NCI-H748 treated with DMSO at 0.1 percent for 48 hours (cell line): ENCODE data around the gene GSC2.

Experiments
- DNase-seq: peaks from one replicate; lab custom pipeline; 2025; lab: John Stamatoyannopoulos, UW

GSC2 gene, protein sequence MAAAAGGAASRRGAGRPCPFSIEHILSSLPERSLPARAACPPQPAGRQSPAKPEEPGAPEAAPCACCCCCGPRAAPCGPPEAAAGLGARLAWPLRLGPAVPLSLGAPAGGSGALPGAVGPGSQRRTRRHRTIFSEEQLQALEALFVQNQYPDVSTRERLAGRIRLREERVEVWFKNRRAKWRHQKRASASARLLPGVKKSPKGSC

GRCh38 chr22:19149991-19150390, at the start of gene GSC2:
GSC2 (minus strand) TSS chr22:19150292; CDS start chr22:19150283, 9 bp downstream.
- DNase-seq, result no peak

GRCh38 chr22:19199479-19199878, 49.4 kb upstream of the GSC2 start:
- DNase-seq, result no peak

- no peak for DNase-seq
Measured at GRCh38 chr22:19197997-19198865, 48.1 kb upstream of the GSC2 start.

- no peak for DNase-seq
Measured at GRCh38 chr22:19196841-19197612, 46.9 kb upstream of the GSC2 start.

DNA sequence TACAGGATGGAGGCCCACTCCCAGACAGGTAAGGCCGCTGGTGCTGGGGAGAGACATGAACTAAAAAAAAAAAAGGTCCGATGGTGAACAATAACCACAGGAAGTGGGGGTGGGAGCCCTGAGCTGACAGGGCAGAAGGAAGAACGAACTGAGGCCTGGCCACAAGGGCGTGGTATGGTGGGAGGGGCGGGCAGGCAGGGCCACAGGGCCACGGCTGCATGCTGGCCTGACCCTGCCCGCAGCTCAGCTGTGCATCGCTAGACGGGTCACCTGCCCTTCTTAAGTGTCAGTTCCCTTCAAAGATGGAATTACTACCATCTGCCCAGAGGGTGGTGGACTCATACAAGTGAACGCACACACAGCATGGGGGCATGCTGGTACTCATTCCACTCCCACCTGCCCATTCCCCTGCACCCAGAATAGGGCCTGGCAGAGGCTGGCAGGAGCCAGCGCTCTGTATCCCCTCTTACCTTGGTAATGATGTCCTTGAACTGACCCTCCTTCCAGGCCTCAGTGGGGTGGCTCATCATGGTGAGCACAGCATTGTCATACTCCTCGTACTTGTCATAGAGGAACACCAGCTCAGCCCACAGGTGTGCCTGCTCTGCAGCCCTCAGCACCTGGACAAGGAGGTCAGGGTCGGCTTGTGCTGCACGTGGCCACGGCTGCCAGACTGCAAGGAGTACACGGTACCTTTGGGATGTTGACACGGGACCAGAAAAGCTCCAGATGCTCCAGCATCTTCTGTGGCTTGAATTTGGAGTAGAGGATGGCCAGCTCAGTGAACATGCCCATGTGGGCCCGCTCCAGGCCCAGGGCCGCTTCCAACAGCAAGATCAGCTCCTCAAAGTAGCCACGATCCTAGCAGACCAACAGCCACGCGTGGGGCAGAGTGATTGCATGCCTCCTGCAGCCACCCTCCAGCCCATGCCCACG, 46.0 kb upstream of the GSC2 start:
- DNase-seq, result no peak

- DNase-seq, result no peak
Measured at GRCh38 chr22:19194766-19195536, 44.9 kb upstream of the GSC2 start.

DNA sequence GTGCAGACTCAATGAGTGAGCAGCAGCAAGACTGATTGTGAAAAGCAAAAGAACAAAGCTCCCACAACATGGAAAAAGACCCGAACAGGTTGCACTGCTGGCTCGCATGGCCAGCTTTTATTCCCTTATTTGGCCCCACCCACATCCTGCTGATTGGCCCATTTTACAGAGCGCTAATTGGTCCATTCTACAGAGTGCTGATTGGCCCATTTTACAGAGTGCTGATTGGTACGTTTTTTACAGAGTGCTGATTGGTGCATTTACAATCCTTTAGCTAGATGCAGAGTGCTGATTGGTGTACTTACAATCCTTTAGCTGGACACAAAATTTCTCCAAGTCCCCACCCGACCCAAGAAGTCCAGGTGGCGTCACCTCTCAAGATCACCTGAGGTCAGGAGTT, 43.8 kb upstream of the GSC2 start:
- no peak for DNase-seq

- DNase-seq, result no peak
Measured at GRCh38 chr22:19187716-19188563, 37.8 kb upstream of the GSC2 start.

GRCh38 chr22:19184276-19184997, 34.3 kb upstream of the GSC2 start:
- no peak for DNase-seq

DNA sequence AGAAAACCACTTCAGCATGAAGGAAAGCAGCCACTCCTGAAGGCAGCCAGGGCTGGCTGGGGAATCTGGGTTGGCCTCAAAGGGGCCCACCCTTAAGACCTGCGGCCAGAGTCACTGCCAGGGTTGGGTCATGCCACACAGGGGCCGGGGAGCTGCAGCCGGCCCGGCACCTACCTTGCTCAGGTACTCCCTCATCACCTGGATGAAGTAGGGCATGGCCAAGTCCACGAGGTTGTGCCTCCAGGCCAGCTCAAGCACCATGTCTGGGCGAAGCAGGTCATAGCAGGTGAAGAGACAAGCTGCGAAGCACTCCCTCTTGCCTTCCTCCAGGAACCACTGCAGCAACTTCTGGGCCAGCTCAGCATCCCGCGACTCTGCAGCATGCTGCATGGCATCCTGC, 33.1 kb upstream of the GSC2 start:
- DNase-seq, result no peak

DNA sequence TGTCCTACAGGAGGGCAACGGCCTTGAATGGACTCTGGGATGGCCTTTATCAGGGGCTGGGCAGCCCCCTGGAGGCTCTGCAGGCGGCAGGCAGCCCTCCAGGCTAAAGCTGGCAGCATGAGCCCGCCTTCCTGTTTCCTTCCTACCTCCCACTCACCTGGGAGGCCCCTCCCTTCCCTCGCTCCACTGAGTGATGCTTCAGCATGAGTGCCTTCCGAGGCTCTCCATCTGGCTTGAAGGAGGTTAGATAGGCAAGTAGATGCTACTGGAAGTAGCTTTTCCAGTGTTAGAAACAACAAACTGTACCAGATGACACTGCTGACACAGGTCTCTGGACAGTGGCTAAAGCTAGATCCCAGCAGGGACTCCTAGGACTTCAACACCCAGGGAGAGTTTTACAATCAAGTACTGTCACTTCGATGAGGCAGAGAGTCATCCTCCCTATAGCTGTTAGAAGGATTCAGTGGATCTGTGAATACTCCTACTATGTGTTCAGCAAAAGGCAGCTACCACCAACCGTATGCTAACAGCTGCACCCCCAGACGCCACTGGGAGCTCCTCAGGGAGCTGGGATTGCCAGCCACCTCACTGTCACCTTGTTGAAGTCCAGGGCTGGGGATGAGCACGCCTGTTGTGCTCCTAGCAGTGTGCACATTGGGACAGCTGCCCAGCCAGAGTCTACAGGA, 32.5 kb upstream of the GSC2 start:
- DNase-seq, result no peak

DNA sequence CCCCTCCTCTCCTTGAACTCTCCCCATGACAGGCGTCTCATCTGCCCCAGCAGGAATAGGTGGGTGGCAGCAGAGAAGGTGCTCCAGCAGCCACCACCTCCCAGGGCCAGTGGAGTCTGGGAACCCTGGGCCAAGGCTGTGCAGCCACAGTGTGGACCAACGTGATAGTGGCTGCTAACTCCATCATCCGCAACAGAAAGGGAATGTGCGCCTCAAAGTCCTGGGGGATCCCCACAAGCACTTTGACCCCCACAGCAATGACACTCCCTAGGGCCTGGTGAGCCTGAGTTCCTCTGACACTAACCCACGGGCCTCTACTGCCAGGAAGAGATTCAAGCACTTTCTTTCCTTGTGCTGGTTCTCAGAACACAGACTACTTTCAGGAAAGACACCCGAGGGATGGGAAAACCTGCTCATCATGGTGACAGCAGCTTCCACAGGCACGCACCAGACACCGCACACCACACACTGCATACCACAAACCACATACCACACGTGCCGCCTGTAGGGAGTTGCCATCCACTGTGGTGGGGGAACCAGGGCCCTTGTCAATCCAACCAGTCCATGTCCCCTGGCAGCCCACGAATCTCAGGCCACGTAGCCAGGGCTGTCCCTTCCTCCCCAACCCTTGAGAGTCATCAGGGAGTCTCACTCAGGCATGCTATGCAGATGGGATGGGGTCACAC, 31.8 kb upstream of the GSC2 start:
- DNase-seq, result no peak

- no peak for DNase-seq
Measured at GRCh38 chr22:19180740-19181410, 30.8 kb upstream of the GSC2 start.

DNA sequence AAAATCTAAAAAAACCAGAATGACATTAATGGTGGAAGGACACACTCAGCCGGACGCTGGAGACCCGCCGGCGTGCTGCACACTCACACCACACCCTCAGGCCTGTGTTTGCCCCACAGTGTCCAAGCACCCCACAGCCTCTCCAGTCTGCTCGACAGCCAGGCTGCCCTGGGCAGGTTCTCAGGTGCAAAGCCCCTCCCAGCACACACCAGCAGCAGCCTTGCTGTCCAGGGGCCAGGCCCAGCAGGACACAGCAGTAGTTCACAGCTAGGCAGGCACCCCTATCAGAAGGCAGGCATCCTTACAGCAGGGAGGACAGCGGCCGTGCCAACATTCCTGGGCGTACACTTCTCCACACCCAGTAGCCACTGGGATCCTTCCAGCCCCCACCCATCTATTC, 30.1 kb upstream of the GSC2 start:
- DNase-seq, result no peak

DNA sequence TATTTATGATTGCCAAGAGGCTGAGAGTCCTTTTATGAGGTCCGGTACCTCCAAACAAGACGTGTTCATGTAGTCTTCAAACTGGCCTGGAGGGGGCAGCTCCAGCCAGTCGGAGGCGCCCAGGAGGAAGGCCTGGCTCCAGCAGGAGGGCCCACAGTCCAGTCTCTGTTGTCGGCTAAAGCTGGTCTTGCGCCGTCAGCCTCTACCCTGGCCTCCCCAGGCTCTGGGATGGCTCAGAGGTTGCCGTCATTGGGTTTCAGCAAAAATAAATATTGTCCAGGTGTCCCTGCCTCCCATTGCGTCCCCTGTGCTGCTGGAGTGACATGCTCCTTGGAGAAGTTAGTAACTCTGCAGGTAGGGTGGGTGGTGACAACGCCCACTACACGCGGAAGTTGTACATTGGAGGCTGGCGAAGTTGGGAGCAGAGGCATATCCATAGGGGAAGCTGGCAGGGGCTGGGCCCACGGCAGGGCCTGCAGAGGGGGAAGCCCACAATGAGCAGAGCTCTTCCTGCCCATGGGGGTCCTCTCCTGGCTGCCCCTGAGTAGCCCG, 29.5 kb upstream of the GSC2 start:
- DNase-seq, result peak; percentile 64

- DNase-seq, result peak; percentile 80
Measured at GRCh38 chr22:19178657-19179496, 28.8 kb upstream of the GSC2 start, which contains the start of gene SLC25A1. SLC25A1 (minus strand) TSS chr22:19178736; CDS start chr22:19178673, 63 bp downstream.
